Liver (tissue), 3 donors: ENCODE results near the gene GFPT2.

Experiments used
- ATF3 ChIP-seq: IDR thresholded peaks from 2 replicates; pipeline ENCODE4 v1.6.1; 2016; ENCODE audit warnings: antibody characterized with exemption
- CTCF ChIP-seq: fragments of 150-350 bp; IDR thresholded peaks from 2 replicates; pipeline ENCODE4 v1.5.1; 2017; ENCODE audit warnings: improper control_type of control experiment, low read depth, low read length; ENCODE audit not compliant: missing input control
- EGR1 ChIP-seq, 2 donors: IDR thresholded peaks; 2 replicates each; pipeline ENCODE4 v1.6.1; 2016 to 2018; ENCODE audit warnings: antibody characterized with exemption in 2 of 2, low read depth in 2 of 2
- GABPA ChIP-seq, 2 donors: IDR thresholded peaks in 1 of 2; conservative IDR thresholded peaks in 1 of 2; 2 replicates each; pipeline ENCODE4 v1.6.1; 2016; ENCODE audit warnings: antibody characterized with exemption in 2 of 2, mild to moderate bottlenecking in 1 of 2, moderate library complexity in 1 of 2
- JUND ChIP-seq, 2 donors: IDR thresholded peaks; 2 replicates each; pipeline ENCODE4 v1.6.1; 2016; ENCODE audit warnings: antibody characterized with exemption in 2 of 2
- MAX ChIP-seq: IDR thresholded peaks from 2 replicates; pipeline ENCODE4 v1.6.1; 2016; ENCODE audit warnings: antibody characterized with exemption
- RAD21 ChIP-seq, 2 donors: IDR thresholded peaks; 2 replicates each; pipeline ENCODE4 v1.6.1; 2016; ENCODE audit warnings: antibody characterized with exemption in 2 of 2, mild to moderate bottlenecking in 2 of 2
- REST ChIP-seq: IDR thresholded peaks from 2 replicates; pipeline ENCODE4 v1.6.1; 2016; ENCODE audit warnings: antibody characterized with exemption, mild to moderate bottlenecking
- RXRA ChIP-seq, 2 donors: IDR thresholded peaks; 2 replicates each; pipeline ENCODE4 v1.6.1; 2017 to 2018; ENCODE audit warnings: antibody characterized with exemption in 2 of 2, mild to moderate bottlenecking in 1 of 2
- TAF1 ChIP-seq: conservative IDR thresholded peaks from 2 replicates; pipeline ENCODE4 v1.6.1; 2016; ENCODE audit warnings: antibody characterized with exemption, mild to moderate bottlenecking
- YY1 ChIP-seq: IDR thresholded peaks from 2 replicates; pipeline ENCODE4 v1.6.1; 2016; ENCODE audit warnings: antibody characterized with exemption, mild to moderate bottlenecking
- ZBTB33 ChIP-seq: IDR thresholded peaks from 2 replicates; pipeline ENCODE4 v1.6.1; 2016; ENCODE audit warnings: antibody characterized with exemption
- donor health status: healthy.
- donor health status: healthy.

- TF ChIP-seq CTCF = no peak
- no peak for TF ChIP-seq YY1
- TF ChIP-seq GABPA (IDR thresholded peaks at IDR 0.05 in 1 of 2, conservative IDR thresholded peaks at IDR 0.05 in 1 of 2) = no peak
- TF ChIP-seq TAF1 = no peak
- no peak for TF ChIP-seq REST
- no peak for TF ChIP-seq RAD21 (IDR thresholded peaks at IDR 0.05)
- TF ChIP-seq MAX = no peak
- no peak for TF ChIP-seq ATF3
- no peak for TF ChIP-seq ZBTB33
- TF ChIP-seq RXRA (IDR thresholded peaks at IDR 0.05) = no peak
- no peak for TF ChIP-seq JUND (IDR thresholded peaks at IDR 0.05)
- TF ChIP-seq EGR1 (IDR thresholded peaks at IDR 0.05; ENCODE audit: low read depth in 2 of 2) = no peak
Observed at GRCh38 chr5:180259260-180259611, 93.9 kb downstream of the GFPT2 start.
